T-helper 2 cell treated with Interferon-gamma antibody and Interleukin-4, amounts not matched to agents 5 μg/mL and 100 μg/mL, for 36 hours (primary cell): Measurements from ENCODE around the gene NKIRAS2.

ENCODE experiments used
- DNase-seq: peaks from one replicate; pipeline ENCODE4 v3.0.0; 2021; ENCODE audit warnings: low spot score
- H3K27ac Mint-ChIP-seq: one replicate; pipeline ENCODE4 v1.8.0; 2021; ENCODE audit warnings: mild to moderate bottlenecking, mixed read lengths
- H3K27me3 Mint-ChIP-seq: one replicate; pipeline ENCODE4 v1.8.0; 2021; ENCODE audit warnings: low read depth, mixed read lengths
- H3K36me3 Mint-ChIP-seq: one replicate; pipeline ENCODE4 v1.8.0; 2021; ENCODE audit warnings: low read depth, mixed read lengths
- H3K4me1 Mint-ChIP-seq: one replicate; pipeline ENCODE4 v1.8.0; 2021; ENCODE audit warnings: low read depth, mixed read lengths
- H3K4me3 Mint-ChIP-seq: one replicate; pipeline ENCODE4 v1.8.0; 2022; ENCODE audit warnings: mild to moderate bottlenecking, moderate library complexity, mixed read lengths
- H3K9me3 Mint-ChIP-seq: one replicate; pipeline ENCODE4 v1.8.0; 2021; ENCODE audit warnings: mixed read lengths

NKIRAS2 gene

DNA sequence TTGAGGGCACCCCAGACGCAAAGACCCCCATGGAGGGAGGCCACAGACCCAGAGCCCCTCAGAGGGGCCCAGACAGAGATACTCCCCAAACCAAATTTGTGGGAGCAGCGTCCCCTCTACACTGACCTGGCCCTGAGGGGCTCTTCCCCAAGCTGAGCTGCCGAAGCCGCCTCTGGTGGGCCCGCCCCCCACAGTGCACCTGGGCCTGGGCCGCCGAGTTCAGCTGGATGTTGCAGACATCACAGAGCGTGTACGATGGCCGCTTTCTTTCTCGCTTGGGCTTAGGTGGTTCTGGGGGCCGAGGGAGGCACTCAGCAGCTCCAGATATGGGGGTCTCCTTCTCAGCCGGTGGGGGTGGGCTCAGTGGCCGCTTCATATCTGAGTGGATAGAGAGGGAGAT lies 42.8 kb downstream of the NKIRAS2 start:
- no peak overlapping the region for H3K4me3 Mint-ChIP-seq
- H3K27me3 Mint-ChIP-seq = no peaks in the 10 kb centered on the region
- H3K4me1 Mint-ChIP-seq = peaks cover 13% of the 10 kb centered on the region
- no peaks in the 10 kb centered on the region for H3K36me3 Mint-ChIP-seq
- no peak overlapping the region for H3K27ac Mint-ChIP-seq
- no peak for DNase-seq
- H3K9me3 Mint-ChIP-seq = no peaks in the 10 kb centered on the region

DNA sequence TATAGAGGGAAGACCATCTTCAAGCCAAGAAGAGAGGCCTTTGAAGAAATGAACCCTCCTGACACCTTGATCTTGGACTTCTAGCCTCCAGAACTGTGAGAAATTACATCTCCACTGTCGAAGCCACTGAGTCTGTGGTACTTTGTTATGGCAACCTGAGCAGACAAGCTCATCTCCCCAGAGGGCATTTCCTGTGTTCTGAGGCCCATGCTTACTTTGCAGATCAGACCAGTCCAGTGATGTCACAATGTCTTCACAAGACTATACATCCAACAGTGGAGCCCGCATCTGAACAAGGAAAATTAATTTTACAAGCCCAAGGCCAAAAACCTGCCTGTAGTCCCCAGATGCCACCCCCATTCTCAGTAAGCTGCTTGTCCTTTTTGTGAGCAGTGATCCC lies 45.3 kb downstream of the NKIRAS2 start:
- H3K9me3 Mint-ChIP-seq = no peaks in the 10 kb centered on the region
- H3K27me3 Mint-ChIP-seq = peaks cover 4% of the 10 kb centered on the region
- peaks cover 12% of the 10 kb centered on the region for H3K4me1 Mint-ChIP-seq
- H3K36me3 Mint-ChIP-seq = no peaks in the 10 kb centered on the region
- H3K27ac Mint-ChIP-seq = no peak overlapping the region
- no peak for DNase-seq
- H3K4me3 Mint-ChIP-seq = no peak overlapping the region

DNA sequence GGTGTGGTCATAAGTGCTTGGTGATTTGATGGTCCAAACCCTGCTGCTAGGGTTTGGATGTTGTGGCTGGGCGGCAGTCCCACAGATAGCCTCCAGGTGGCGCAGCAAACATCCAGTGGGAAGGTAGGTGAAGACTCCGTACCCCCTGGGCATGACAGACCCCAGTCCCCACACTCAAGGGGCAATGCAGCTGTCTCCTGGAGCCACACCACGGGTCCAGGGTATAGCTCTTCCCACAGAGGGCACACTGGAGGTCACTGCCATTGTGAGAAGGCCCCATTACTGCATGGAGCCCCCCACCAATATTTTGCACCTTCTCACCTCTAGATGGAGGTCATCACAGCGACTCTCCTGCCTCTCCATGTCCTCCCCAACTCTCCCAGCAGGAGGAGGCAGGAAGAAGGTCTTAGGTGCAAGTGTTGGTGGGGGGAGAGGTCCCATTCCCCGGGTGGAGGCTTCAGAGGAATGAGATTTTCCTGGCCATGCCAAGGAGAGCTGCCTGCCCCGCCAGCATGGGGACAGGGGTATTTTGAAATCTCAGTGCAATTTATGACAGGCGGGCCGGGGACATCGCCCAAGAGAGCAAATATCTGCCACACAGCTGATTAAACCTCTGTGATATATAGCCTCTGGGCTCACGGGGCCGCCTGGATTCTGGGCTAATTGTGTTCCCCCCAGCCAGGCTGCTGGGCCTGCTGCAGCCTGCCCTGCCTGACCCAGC lies 47.6 kb downstream of the NKIRAS2 start:
- no peaks in the 10 kb centered on the region for H3K9me3 Mint-ChIP-seq
- no peak overlapping the region for H3K27ac Mint-ChIP-seq
- no peaks in the 10 kb centered on the region for H3K36me3 Mint-ChIP-seq
- peaks cover 13% of the 10 kb centered on the region for H3K4me1 Mint-ChIP-seq
- H3K4me3 Mint-ChIP-seq = no peak overlapping the region
- DNase-seq = peak; percentile 44
- peaks cover 17% of the 10 kb centered on the region for H3K27me3 Mint-ChIP-seq

DNA sequence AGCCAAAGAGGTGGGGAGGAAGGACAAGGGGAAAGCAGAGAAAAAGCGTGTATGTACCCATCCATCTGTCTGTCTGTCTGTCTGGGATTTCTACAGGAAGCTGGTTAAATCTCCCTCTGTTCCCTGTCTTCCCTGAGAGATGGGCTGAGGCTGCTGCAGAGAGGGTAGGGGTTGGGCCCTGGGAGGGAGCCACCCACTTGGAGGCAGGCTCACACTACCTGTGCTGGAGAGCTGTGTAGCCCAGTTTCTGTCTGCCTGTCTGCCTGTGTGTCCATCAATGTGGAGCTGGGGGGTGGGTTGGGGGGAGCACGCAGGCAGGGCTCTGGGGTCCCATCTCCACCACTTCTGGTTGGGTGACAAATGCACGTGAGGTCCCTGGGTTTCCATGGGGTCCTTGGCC lies 49.1 kb downstream of the NKIRAS2 start:
- DNase-seq = no peak
- Mint-ChIP-seq H3K36me3 (no peaks in the 10 kb centered on the region), H3K9me3 (no peaks in the 10 kb centered on the region), H3K4me1 (peaks cover 9% of the 10 kb centered on the region), H3K27me3 (peaks cover 29% of the 10 kb centered on the region), H3K4me3 (no peak overlapping the region), H3K27ac (no peak overlapping the region)

DNA sequence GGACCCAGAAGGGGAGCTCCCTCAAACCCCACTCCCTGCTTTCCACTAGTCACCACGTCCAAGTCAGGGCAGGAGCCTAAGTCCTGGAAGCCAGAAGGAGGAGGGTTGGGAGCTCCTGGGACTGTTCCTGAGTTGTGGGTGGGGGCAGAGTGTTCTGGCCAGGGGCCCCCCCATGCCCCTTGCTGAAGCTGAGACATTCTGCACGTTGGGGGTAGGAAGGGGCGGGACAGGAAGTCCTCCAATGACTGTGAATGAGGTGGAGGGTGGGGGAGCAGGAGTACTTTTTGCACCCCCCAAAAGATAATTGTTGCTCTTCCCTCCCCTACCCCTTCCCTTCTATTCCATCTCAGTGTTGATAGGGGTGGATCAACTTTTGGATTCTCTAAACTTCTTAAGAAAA lies 51.9 kb downstream of the NKIRAS2 start:
- Mint-ChIP-seq H3K4me1 (peaks cover 6% of the 10 kb centered on the region), H3K9me3 (no peaks in the 10 kb centered on the region), H3K4me3 (peak overlapping the region; percentile 63), H3K27me3 (peaks cover 37% of the 10 kb centered on the region), H3K36me3 (no peaks in the 10 kb centered on the region), H3K27ac (no peak overlapping the region)
- no peak for DNase-seq

DNA sequence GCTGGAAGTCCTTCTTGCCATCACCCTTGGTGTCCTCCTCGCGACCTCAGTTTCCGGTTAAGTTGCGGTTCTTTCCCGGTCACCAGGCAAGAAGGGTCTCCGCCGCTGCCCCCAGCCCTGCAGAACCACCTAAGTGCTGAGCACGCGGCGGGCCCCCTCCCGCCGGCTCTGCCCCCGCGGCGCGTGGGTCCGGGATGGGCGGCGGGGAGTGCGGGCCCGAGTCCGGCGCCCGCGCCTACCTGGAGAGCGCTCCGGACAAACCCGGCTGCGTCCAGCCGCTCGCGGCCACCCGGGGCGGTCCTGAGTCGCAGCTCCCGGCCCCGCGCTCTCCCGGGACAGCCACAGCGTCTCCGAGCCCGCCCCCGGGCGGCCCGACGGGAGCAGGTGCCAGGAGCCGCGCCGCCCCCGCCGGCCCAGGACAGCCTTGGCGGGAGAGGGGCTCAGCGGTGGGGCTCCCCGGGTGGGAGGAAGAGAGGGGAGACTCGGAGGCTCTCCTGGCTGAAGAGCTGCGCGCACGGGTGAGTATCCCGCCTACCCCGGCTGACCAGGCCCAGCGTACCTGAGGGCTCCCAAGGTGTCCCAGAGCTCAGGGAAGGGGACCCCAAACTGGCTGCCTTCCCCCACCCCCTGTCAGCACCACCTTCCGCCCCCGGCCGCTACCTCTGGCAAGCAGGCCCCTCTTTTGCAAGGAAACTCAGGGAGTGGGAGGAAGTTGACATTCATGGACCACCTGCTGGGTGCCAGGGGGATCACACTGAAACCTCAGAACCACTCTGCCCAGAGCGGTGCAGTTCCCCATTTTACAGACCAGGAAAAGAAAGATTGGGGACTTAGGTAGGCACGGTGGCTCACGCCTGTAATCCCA lies 52.7 kb downstream of the NKIRAS2 start:
- no peak for DNase-seq
- no peak overlapping the region for H3K27ac Mint-ChIP-seq

More for the DNA sequence above, 52.7 kb downstream of the NKIRAS2 start:
- Mint-ChIP-seq H3K27me3 (peaks cover 37% of the 10 kb centered on the region), H3K36me3 (no peaks in the 10 kb centered on the region), H3K4me3 (peak overlapping the region; percentile 63), H3K9me3 (no peaks in the 10 kb centered on the region), H3K4me1 (peaks cover 6% of the 10 kb centered on the region)
